HG03175 (cell line): ENCODE results near the gene PRODH2.

Experiments used
- ATAC-seq: cut with Tn5 transposase; IDR thresholded peaks from one replicate; pipeline ENCODE4 v1.9.1; 2021; ENCODE audit warnings: mild to moderate bottlenecking, moderate library complexity; ENCODE audit not compliant: unreplicated experiment

The PRODH2 gene

GRCh38 chr19:35812220-35813042, at the start of gene PRODH2:
PRODH2 (minus strand) TSS chr19:35812845; CDS start chr19:35812805, 40 bp downstream.
- ATAC-seq = no peak

- ATAC-seq = no peak
These were observed 49.1 kb upstream of the PRODH2 start for GRCh38 chr19:35861640-35862160.

- no peak for ATAC-seq
These were observed 48.4 kb upstream of the PRODH2 start for GRCh38 chr19:35860818-35861639.

- ATAC-seq = no peak
These were observed 47.8 kb upstream of the PRODH2 start for GRCh38 chr19:35860436-35860817.

- ATAC-seq = no peak
These were observed 46.8 kb upstream of the PRODH2 start for GRCh38 chr19:35859414-35859813.

GRCh38 chr19:35858311-35858710, 45.7 kb upstream of the PRODH2 start:
- no peak for ATAC-seq

- no peak for ATAC-seq
These were observed 44.0 kb upstream of the PRODH2 start, which contains the start of gene KIRREL2 for GRCh38 chr19:35856546-35857149. KIRREL2 (plus strand) TSS chr19:35856911; CDS start chr19:35857120, 209 bp downstream.

GRCh38 chr19:35853038-35853756, 40.6 kb upstream of the PRODH2 start:
- no peak for ATAC-seq

GRCh38 chr19:35852029-35852780, 39.6 kb upstream of the PRODH2 start, which contains the start of gene NPHS1:
NPHS1 (minus strand) TSS chr19:35852504; CDS start chr19:35851837, 667 bp downstream.
- ATAC-seq = no peak

GRCh38 chr19:35851213-35852028, 38.8 kb upstream of the PRODH2 start:
- ATAC-seq = no peak

GRCh38 chr19:35848919-35849505, 36.4 kb upstream of the PRODH2 start:
- ATAC-seq = no peak

GRCh38 chr19:35848486-35848885, 35.8 kb upstream of the PRODH2 start:
- ATAC-seq = no peak

- ATAC-seq = no peak
These were observed 35.3 kb upstream of the PRODH2 start for GRCh38 chr19:35847911-35848310.

GRCh38 chr19:35846038-35846668, 33.5 kb upstream of the PRODH2 start:
- ATAC-seq = no peak

GRCh38 chr19:35845215-35846037, 32.8 kb upstream of the PRODH2 start:
- ATAC-seq = no peak

GRCh38 chr19:35844482-35845214, 32.0 kb upstream of the PRODH2 start:
- no peak for ATAC-seq
